Suprapubic skin (tissue), 4 donors: ENCODE measurements around the gene NPDC1. TPM values are rescaled to one million over a fixed set of nuclear protein-coding genes. Genes with fewer than 3 reads are reported as not detected.

Experiments
- DNase-seq, 2 donors: peaks; one replicate each; pipeline ENCODE4 v3.0.0-alpha.2; 2019; ENCODE audit warnings: low spot score in 2 of 2
- H3K27ac ChIP-seq: fragments of 200-600 bp; sonication (generic); one replicate; pipeline ENCODE4 v1.5.1; 2019
- H3K27me3 ChIP-seq: fragments of 200-600 bp; sonication (generic); one replicate; pipeline ENCODE4 v1.5.1; 2019
- H3K36me3 ChIP-seq: fragments of 200-600 bp; sonication (generic); one replicate; pipeline ENCODE4 v1.5.1; 2019
- H3K4me1 ChIP-seq: fragments of 200-600 bp; sonication (generic); one replicate; pipeline ENCODE4 v1.5.1; 2019
- H3K4me3 ChIP-seq: fragments of 200-600 bp; sonication (generic); one replicate; pipeline ENCODE4 v1.5.1; 2019; ENCODE audit warnings: mild to moderate bottlenecking
- H3K9me3 ChIP-seq: fragments of 200-600 bp; sonication (generic); one replicate; pipeline ENCODE4 v1.5.1; 2019
- EP300 ChIP-seq: sonication (generic); formaldehyde crosslinking; IDR thresholded peaks from one replicate; pipeline ENCODE4 v1.6.1; 2017; ENCODE audit warnings: antibody characterized with exemption
- POLR2A ChIP-seq, 2 donors: fragments of 450-650 bp; IDR thresholded peaks; one replicate each; pipeline ENCODE4 v1.6.1; 2017; ENCODE audit warnings: antibody characterized with exemption in 2 of 2, mild to moderate bottlenecking in 2 of 2, moderate library complexity in 2 of 2
- POLR2AphosphoS5 ChIP-seq, 3 donors: sonication (generic); formaldehyde crosslinking; IDR thresholded peaks; one replicate each; pipeline ENCODE4 v1.6.1; 2017; ENCODE audit warnings: antibody characterized with exemption in 3 of 3
- WGBS: methylation state at CpG from one replicate; pipeline ENCODE4 v1.1.5; 2018; 5-methylcytosine and 5-hydroxymethylcytosine counted together
- total RNA-seq, 4 donors: library from RNA; depleted of rRNA; stranded (reverse); fragments of >200 nt; gene quantifications; one replicate each; pipeline ENCODE4 v1.1.0, GENCODE V29; 2016
- TF ChIP-seq, protein P1 (sequence below), 2 donors: fragments of 200-600 bp in 1 of 2; fragments of 450-650 bp in 1 of 2; sonication (generic) in 1 of 2; IDR thresholded peaks; one replicate each; pipeline ENCODE4 v1.5.1; 2016 to 2019; ENCODE audit warnings: antibody characterized with exemption in 2 of 2, mild to moderate bottlenecking in 1 of 2, moderate library complexity in 1 of 2

NPDC1 gene
- total RNA-seq, 4 donors from 2014 or later: 22.2 to 64.0 (median 47.3) TPM

DNA sequence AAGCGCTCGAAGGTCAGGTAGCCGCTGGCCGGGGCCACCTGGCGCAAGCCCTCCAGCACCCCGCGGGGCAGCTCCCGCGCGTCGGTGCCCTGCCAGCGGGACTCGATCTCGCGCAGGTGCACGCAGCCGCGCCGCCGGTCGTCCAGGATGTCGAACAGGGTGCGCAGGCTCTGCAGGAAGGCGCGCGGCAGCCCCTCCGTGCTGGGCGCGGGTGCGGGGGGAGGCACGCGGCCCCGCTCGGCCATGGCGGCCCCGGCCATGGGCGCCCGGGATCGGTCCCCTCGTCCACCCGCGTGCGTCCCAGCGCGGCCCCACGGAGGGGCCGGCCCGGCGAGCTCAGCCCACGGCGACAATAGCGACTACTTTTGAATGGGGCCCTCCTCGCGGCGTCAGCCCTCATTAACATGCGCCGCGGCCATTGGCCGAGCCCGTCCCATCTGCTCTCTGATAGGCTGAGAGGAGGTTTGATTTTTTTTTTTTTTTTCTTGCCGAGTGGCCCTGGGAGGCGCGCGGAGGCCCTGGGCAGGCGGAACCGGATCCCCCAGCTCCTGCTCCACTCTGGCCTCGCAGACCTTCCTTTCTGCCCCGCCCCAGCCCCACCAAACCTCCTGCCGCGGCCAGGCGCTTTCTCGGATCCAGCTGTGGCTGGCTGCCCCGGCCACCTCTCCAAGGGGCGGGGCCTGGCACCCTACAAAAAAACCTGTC is 24.4 kb upstream of the NPDC1 start, which contains the start of gene SAPCD2:
TSS of gene SAPCD2 (minus strand) at position 357 of the 705 bp plus-strand sequence. CDS start at position 260, 97 bp downstream.
- peak; percentile 90 to 95 for DNase-seq

DNA sequence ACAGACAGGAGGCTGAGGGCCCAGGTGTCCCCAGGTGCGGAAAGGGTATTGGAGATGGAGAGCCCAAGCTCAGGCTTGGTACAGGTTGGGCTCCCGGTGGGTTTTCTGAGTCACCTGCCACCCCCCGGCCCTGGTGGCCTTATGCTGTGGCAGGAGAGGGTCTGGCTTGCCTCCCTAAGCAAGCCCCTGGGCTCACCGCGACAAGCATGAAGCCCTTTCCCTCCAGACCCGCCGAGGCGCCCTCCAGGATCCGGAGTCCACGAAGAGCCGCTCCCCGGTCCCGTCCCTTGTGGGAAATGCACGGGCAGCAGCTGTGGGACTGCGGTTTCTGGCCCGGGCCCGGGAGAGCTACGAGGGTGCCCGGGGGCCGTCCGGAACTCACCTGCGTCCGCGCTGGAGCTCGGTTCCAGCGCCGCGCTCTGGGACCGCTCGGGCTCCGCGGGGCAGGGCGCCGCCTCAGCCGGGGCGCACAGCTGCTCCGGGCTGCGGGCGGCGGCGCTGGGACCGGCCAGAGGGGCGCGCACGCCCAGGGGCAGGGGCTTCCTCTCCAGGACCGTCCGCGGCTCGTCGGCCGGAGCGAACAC is 23.6 kb upstream of the NPDC1 start:
- peak overlapping the region; percentile 56 for H3K4me3 ChIP-seq
- TF ChIP-seq POLR2AphosphoS5 (IDR thresholded peaks at IDR 0.05) (no peak), POLR2A (IDR thresholded peaks at IDR 0.05) (no peak), EP300 (no peak)
- TF ChIP-seq, protein P1, sequence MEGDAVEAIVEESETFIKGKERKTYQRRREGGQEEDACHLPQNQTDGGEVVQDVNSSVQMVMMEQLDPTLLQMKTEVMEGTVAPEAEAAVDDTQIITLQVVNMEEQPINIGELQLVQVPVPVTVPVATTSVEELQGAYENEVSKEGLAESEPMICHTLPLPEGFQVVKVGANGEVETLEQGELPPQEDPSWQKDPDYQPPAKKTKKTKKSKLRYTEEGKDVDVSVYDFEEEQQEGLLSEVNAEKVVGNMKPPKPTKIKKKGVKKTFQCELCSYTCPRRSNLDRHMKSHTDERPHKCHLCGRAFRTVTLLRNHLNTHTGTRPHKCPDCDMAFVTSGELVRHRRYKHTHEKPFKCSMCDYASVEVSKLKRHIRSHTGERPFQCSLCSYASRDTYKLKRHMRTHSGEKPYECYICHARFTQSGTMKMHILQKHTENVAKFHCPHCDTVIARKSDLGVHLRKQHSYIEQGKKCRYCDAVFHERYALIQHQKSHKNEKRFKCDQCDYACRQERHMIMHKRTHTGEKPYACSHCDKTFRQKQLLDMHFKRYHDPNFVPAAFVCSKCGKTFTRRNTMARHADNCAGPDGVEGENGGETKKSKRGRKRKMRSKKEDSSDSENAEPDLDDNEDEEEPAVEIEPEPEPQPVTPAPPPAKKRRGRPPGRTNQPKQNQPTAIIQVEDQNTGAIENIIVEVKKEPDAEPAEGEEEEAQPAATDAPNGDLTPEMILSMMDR (IDR thresholded peaks at IDR 0.05): no peak
- no peak overlapping the region for H3K27ac ChIP-seq
- H3K4me1 ChIP-seq: peaks cover 41% of the 10 kb centered on the region
- peak in 1 of 2 donors; percentile 65 for DNase-seq
- no peaks in the 10 kb centered on the region for H3K9me3 ChIP-seq
- peaks cover 18% of the 10 kb centered on the region for H3K27me3 ChIP-seq
- no peaks in the 10 kb centered on the region for H3K36me3 ChIP-seq
- WGBS: 20% methylated on average over 5 of the region's 52 CpGs

More for the DNA sequence above, 24.4 kb upstream of the NPDC1 start, which contains the start of gene SAPCD2:
- H3K4me3 ChIP-seq: peak within 1 kb of the TSS; percentile 56
- H3K4me1 ChIP-seq: peaks cover 35% of the 10 kb centered on the region
- peak within 1 kb of the TSS; percentile 66 for H3K27ac ChIP-seq
- WGBS: under 1% methylated on average over 42 of the region's 74 CpGs
- H3K27me3 ChIP-seq: peaks cover 18% of the 10 kb centered on the region
- TF ChIP-seq POLR2A (IDR thresholded peaks at IDR 0.05): no peak
- TF ChIP-seq, protein P1 (IDR thresholded peaks at IDR 0.05): no peak
- no peak for TF ChIP-seq EP300
- no peak for TF ChIP-seq POLR2AphosphoS5 (IDR thresholded peaks at IDR 0.05)
- no peaks in the 10 kb centered on the region for H3K9me3 ChIP-seq
- H3K36me3 ChIP-seq: no peaks in the 10 kb centered on the region

GRCh38 chr9:137068539-137069507 is 22.8 kb upstream of the NPDC1 start:
- Histone ChIP-seq H3K4me1 (peaks cover 49% of the 10 kb centered on the region), H3K9me3 (no peaks in the 10 kb centered on the region), H3K4me3 (peak overlapping the region; percentile 56), H3K27me3 (peaks cover 18% of the 10 kb centered on the region), H3K36me3 (no peaks in the 10 kb centered on the region), H3K27ac (no peak overlapping the region)
- TF ChIP-seq EP300 (no peak), POLR2A (IDR thresholded peaks at IDR 0.05) (no peak), POLR2AphosphoS5 (IDR thresholded peaks at IDR 0.05) (no peak)
- TF ChIP-seq, protein P1 (IDR thresholded peaks at IDR 0.05): no peak
- WGBS: 75% methylated on average over 4 of the region's 17 CpGs
- DNase-seq: peak in 1 of 2 donors; percentile 60

- TF ChIP-seq, protein P1 (IDR thresholded peaks at IDR 0.05): peak; percentile 59 to 73
- TF ChIP-seq POLR2AphosphoS5 (IDR thresholded peaks at IDR 0.05): no peak
These were observed 22.0 kb upstream of the NPDC1 start for GRCh38 chr9:137067860-137068538.

More at GRCh38 chr9:137067860-137068538, 22.0 kb upstream of the NPDC1 start:
- Histone ChIP-seq H3K27me3 (peaks cover 18% of the 10 kb centered on the region), H3K4me3 (no peak overlapping the region), H3K4me1 (peaks cover 57% of the 10 kb centered on the region), H3K36me3 (no peaks in the 10 kb centered on the region), H3K9me3 (no peaks in the 10 kb centered on the region), H3K27ac (no peak overlapping the region)
- no peak for DNase-seq
- 37% methylated on average over 6 of the region's 12 CpGs for WGBS
